GM03348 (cell line): ENCODE results near the gene ZSCAN5B.
"Not testable (repeated sequence)": the region's sequence is repeated elsewhere in the genome, so short reads cannot be mapped to it uniquely, and the experiment has no call there.

ENCODE experiments used
- DNase-seq: peaks from one replicate; pipeline ENCODE4 v3.0.0; 2012; ENCODE audit warnings: low spot score

ZSCAN5B gene, protein sequence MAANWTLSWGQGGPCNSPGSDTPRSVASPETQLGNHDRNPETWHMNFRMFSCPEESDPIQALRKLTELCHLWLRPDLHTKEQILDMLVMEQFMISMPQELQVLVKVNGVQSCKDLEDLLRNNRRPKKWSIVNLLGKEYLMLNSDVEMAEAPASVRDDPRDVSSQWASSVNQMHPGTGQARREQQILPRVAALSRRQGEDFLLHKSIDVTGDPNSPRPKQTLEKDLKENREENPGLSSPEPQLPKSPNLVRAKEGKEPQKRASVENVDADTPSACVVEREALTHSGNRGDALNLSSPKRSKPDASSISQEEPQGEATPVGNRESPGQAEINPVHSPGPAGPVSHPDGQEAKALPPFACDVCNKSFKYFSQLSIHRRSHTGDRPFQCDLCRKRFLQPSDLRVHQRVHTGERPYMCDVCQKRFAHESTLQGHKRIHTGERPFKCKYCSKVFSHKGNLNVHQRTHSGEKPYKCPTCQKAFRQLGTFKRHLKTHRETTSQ

GRCh38 chr19:56197646-56198045 lies at the start of gene ZSCAN5B:
Gene ZSCAN5B (minus strand): TSS chr19:56197783. CDS start chr19:56193052, 4,731 bp downstream.
- DNase-seq = not testable (repeated sequence)

DNA sequence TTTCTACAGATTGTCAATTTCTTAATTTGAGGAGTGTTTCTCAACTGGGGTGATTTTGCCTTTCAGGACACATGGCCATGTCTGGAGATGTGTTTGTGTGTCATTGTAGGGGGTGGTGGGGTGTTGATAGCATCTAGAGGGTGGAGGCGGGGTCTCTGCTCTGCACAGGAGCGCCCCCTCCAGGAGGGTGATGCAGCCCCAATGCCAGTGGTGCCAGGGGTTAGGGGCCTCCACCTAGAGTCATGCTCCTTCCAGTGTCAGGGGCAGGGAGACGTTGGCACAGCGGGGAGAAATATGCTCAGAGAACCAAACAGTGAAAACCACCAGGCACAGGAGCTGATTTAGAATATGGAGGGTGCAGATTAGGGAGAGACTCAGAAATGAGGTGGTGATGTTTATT lies 48.2 kb upstream of the ZSCAN5B start:
- DNase-seq = not testable (repeated sequence)

DNA sequence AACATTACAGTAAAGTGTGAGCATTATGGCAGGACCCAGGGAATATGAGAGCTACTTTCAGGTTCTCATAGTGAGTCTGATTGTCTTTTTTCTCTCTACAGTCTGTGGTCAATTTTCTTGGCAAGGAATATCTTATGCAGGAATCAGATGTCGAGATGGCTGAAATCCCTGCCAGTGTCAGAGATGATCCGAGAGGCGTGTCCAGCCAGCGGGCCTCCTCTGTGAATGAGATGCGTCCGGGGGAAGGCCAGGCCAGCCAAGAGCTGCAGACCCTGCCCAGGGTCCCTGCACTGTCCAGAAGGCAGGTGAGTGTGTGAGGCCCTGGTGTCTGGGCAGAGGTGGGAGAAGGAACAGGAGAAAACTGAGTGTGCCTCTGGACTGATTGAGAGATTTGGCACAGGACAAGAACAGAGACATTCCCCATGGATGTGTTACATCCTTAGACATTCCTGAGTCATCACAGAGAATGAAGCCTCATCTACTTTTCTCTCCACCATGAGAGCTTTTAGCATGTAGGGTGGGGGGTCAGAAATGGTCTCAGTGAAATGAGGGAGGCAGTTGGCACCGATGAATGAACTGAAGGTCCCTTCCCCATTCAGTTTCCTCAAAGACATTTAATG lies 47.6 kb upstream of the ZSCAN5B start:
- DNase-seq = peak; percentile 58

- DNase-seq = no peak
Observed at GRCh38 chr19:56223481-56223880, 25.9 kb upstream of the ZSCAN5B start.

- no peak for DNase-seq
Observed at GRCh38 chr19:56222901-56223300, 25.3 kb upstream of the ZSCAN5B start.

DNA sequence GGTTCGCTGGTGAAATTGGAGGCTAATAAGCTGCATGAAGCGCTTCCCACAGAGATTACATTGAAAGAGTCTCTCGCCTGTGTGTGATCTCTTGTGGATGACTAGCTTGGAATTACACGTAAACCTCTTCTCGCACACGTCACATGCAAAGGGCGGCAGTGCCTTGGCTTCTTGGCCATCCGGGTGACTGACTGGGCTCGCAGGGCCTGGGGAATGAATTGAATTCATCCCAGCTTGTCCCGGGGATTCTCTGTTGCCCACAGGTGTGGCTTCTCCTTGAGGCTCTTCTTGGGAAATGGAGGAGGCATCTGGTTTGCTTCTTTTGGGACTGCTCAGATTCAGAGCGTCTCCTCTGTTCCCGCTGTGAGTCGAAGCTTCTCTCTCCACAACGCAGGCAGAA lies 24.3 kb upstream of the ZSCAN5B start:
- no peak for DNase-seq

GRCh38 chr19:56221442-56221841 lies 23.9 kb upstream of the ZSCAN5B start:
- DNase-seq = not testable (repeated sequence)

GRCh38 chr19:56218961-56219360 lies 21.4 kb upstream of the ZSCAN5B start:
- DNase-seq = no peak

DNA sequence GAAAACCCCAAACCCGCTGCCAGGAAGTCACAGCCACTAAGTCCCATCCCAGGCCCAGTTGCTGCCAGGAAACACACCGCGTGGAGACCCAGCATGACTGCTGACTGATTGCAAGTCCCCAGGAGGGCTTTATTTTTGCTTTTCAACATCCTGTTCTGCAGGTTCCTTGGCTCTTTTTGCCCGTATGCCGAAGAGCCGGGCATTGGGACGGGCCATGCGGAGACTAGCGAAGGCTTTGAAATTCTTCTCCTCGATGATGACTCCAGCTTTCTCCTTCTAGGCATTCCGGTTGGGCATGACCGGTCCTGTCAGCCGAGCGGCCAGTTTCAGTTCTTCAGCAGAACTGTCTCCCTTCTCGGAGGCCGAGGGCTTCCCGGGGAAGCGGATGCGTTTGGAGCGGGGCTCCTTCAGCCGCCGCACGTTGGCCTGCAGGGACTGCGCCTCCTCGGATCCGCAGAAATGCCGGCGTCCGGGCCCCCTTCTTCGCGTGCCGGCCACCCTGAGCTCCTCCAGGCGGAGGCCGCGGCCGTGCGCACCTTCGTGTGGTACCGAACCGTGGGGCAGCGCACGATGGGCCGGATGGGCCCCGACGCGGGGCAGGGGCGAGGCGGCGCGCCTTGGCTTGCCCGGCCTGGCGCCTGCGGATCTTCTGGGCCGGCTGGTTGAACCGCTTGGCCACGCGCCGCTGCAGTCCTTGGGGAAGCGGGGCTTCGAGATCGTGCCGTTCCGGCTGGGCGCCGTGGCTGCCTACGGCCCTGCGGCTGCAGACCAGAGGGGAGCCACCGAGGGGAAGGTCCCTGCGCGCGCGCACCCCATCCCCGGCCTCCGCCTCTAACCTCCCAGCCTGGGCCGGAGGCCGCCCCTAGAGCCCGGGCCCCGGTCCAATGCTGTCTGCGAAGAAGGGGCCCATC lies 19.7 kb upstream of the ZSCAN5B start:
- peak; percentile 66 for DNase-seq

DNA sequence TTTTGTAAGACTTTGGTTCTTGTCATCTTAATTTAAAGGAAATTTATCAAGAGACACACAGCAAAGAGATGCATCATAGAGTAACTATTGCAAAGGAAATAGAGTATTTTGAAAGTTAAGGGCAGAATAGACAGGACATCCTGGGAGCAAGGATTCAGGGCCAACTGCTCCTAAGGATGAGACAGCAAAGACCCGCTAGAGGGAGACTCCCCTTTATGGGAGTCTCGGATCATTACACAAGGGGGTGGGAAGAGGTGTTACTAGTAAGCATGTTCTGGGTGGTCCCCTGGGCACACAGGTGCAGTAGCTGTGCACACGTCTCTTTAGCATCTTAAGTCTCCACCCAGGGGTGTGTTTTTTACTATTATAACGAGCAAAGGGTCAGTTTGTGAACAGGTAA lies 14.1 kb upstream of the ZSCAN5B start:
- DNase-seq = no peak

GRCh38 chr19:56210036-56210435 lies 12.5 kb upstream of the ZSCAN5B start:
- DNase-seq = not testable (repeated sequence)

DNA sequence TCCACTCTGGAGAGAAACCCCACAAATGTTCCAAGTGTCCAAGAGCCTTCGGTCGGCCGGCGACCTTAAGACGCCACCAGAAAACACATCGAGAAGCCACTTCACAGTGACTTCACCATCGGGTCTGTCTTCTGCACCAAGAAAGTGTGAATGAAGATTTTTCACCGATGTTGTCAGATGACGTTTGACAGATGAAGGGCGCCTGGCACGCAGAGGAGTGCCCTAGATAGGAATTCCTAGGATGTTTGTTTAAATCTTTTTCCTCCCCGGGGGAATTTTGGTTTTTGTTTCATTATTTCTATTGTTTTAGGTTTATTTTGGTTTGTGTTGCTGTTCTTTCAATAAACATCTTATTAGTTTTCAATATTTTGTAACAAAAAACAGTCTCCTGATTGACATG lies 11.5 kb upstream of the ZSCAN5B start:
- DNase-seq = no peak

DNA sequence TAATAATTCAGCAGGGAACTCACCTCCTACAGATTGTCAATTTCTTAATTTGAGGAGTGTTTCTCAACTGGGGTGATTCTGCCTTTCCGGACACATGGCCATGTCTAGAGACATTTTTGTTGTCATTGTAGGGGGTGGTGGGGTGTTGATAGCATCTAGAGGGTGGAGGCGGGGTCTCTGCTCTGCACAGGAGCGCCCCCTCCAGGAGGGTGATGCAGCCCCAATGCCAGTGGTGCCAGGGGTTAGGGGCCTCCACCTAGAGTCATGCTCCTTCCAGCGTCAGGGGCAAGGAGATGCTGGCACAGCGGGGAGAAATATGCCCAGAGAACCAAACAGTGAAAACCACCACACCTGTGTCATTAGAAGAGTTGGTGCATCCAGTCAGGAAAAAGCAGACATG lies 10.0 kb upstream of the ZSCAN5B start:
- not testable (repeated sequence) for DNase-seq

DNA sequence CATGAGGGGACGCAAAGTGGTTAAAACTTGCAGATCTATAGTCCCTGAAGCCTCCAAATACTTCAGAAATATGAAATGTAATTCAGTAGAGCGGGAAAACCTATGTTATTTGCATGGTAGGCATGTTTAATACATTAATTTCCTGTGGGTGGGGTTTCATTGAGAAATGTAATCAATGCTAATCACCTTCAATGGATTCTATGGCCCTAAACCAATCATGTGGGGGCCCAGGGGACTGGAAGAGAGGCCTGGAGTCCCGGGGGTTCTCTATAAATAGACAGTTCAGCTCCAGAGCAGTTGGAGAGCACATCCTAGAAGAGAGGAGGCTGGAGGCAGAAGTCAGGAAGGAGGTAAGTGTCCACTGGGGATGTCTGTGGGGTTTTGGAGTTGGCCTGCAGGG lies 4.4 kb upstream of the ZSCAN5B start, which contains the start of gene ZSCAN5C:
TSS of gene ZSCAN5C (plus strand) at position 301 of the 400 bp plus-strand sequence. CDS start 3,641 bp downstream, outside the sequence.
- no peak for DNase-seq

DNA sequence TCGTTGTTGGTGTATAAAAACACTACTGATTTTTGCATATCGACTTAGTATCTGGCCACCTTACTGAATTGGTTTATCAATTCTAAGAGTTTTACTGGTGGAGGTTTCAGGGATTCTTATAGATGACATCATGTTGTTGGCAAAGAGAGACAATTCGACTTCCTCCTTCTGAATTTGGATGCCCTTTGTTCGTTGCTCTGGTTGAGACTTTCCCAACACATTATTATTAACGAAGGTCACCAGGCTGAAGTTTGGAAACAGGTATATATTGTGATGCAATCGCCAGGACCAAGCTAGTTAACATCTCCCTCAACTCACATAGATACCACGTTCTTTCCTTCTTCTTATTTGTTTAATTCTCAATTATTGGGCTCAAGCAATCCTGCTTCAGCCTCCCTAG lies 2.1 kb upstream of the ZSCAN5B start:
- DNase-seq = no peak

DNA sequence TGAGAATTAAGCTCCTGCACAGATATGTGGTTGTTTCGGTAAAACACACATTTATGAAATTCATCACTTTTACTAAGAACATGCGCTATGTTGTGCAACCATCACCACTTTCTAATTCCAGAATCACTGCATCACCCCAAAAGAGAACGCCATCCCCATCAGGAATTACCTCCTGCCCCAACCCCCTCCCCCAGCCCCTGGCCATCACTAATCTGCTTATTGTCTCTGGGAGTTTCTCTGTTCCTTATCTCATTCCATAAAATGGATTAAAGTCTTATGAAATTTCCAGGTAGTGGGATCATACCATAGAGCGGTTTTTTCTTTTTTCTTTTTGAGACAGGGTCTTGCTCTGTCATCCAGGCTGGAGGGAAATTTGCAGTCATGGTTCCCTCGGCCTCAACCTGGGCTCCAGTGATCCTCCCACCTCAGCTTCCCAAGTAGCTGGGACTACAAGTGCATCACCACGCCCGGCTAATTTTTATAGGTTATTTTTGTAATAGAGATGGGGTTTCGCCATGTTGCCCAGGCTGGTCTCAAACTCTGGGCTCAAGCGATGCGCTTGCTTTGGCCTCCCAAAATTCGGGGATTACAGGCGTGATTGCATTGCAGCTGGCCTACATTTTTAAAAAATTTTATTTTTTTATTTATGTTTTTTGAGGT lies 3.5 kb downstream of the ZSCAN5B start:
- no peak for DNase-seq

- no peak for DNase-seq
Observed at GRCh38 chr19:56191711-56192110, 5.9 kb downstream of the ZSCAN5B start.

DNA sequence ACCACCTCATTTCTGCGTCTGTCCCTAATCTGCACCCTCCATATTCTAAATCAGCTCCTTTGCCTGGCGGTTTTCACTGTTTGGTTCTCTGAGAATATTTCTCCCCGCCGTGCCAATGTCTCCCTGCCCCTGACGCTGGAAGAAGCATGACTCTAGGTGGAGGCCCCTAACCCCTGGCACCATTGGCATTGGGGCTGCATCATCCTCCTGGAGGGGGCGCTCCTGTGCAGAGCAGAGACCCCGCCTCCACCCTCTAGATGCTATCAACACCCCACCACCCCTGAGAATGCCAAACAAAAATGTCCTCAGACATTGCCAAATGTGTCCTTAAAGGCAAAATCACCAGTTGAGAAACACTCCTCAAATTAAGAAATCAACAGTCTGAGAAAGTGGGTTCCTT lies 6.5 kb downstream of the ZSCAN5B start:
- DNase-seq = no peak

GRCh38 chr19:56189785-56190184 lies 7.8 kb downstream of the ZSCAN5B start:
- no peak for DNase-seq

GRCh38 chr19:56177564-56178243 lies 19.9 kb downstream of the ZSCAN5B start:
- no peak for DNase-seq

- DNase-seq = no peak
Observed at GRCh38 chr19:56176881-56177280, 20.7 kb downstream of the ZSCAN5B start.
